IPS-18c (cell line): ENCODE measurements around the gene DNAJC5.
"Not testable (repeated sequence)": the region's sequence is repeated elsewhere in the genome, so short reads cannot be mapped to it uniquely, and the experiment has no call there.

Experiments
- H3K4me3 ChIP-seq: 2 replicates; pipeline ENCODE4 v1.7.0; 2013; ENCODE audit warnings: low read depth, mild to moderate bottlenecking, low read length, moderate library complexity; ENCODE audit not compliant: insufficient read depth
- H3K9me3 ChIP-seq: one replicate; pipeline ENCODE4 v1.6.1; 2013; ENCODE audit warnings: mild to moderate bottlenecking, low read length, moderate library complexity; ENCODE audit not compliant: control insufficient read depth, insufficient read depth

The DNAJC5 gene

GRCh38 chr20:63892402-63892801 lies 2.5 kb upstream of the DNAJC5 start:
- H3K4me3 ChIP-seq, result no peak overlapping the region
- H3K9me3 ChIP-seq, result no peaks in the 10 kb centered on the region

GRCh38 chr20:63893999-63894357 lies 948 bp upstream of the DNAJC5 start:
- Histone ChIP-seq H3K9me3 (peaks cover 2% of the 10 kb centered on the region), H3K4me3 (peak overlapping the region; percentile 73)

- H3K4me3 ChIP-seq, result peak overlapping the region; percentile 54
- H3K9me3 ChIP-seq, result peaks cover 2% of the 10 kb centered on the region
Observed at GRCh38 chr20:63895202-63895951, 451 bp downstream of the DNAJC5 start.

- H3K4me3 ChIP-seq, result peak overlapping the region; percentile 54; the same call in 1 of the 2 replicates
- H3K9me3 ChIP-seq, result peaks cover 2% of the 10 kb centered on the region
Observed at GRCh38 chr20:63895952-63896263, 982 bp downstream of the DNAJC5 start.

- peak overlapping the region; percentile 38 for H3K4me3 ChIP-seq
- H3K9me3 ChIP-seq, result peaks cover 2% of the 10 kb centered on the region
Observed at GRCh38 chr20:63896264-63897105, 1.6 kb downstream of the DNAJC5 start.

GRCh38 chr20:63897978-63898561 lies 3.1 kb downstream of the DNAJC5 start:
- peaks cover 2% of the 10 kb centered on the region for H3K9me3 ChIP-seq
- H3K4me3 ChIP-seq, result no peak overlapping the region

GRCh38 chr20:63898882-63899558 lies 4.1 kb downstream of the DNAJC5 start:
- peaks cover 2% of the 10 kb centered on the region for H3K9me3 ChIP-seq
- no peak overlapping the region for H3K4me3 ChIP-seq

GRCh38 chr20:63900413-63900812 lies 5.5 kb downstream of the DNAJC5 start:
- no peak overlapping the region for H3K4me3 ChIP-seq

GRCh38 chr20:63903796-63904561 lies 9.1 kb downstream of the DNAJC5 start:
- Histone ChIP-seq H3K4me3 (no peak overlapping the region), H3K9me3 (peaks cover under 1% of the 10 kb centered on the region)

More at GRCh38 chr20:63900413-63900812, 5.5 kb downstream of the DNAJC5 start:
- H3K9me3 ChIP-seq, result peaks cover 2% of the 10 kb centered on the region

GRCh38 chr20:63908008-63908682 lies 13.2 kb downstream of the DNAJC5 start:
- Histone ChIP-seq H3K4me3 (no peak overlapping the region), H3K9me3 (peaks cover 4% of the 10 kb centered on the region)

- Histone ChIP-seq H3K9me3 (peaks cover 4% of the 10 kb centered on the region), H3K4me3 (no peak overlapping the region)
Observed at GRCh38 chr20:63911176-63911575, 16.2 kb downstream of the DNAJC5 start.

- Histone ChIP-seq H3K9me3 (peaks cover 4% of the 10 kb centered on the region), H3K4me3 (no peak overlapping the region)
Observed at GRCh38 chr20:63913768-63914167, 18.8 kb downstream of the DNAJC5 start.

GRCh38 chr20:63915471-63915870 lies 20.5 kb downstream of the DNAJC5 start:
- Histone ChIP-seq H3K9me3 (no peaks in the 10 kb centered on the region), H3K4me3 (no peak overlapping the region)

- not testable (repeated sequence) for H3K4me3 ChIP-seq, H3K9me3 ChIP-seq
Observed at GRCh38 chr20:63916371-63916939, 21.5 kb downstream of the DNAJC5 start.

GRCh38 chr20:63917811-63918210 lies 22.9 kb downstream of the DNAJC5 start:
- H3K9me3 ChIP-seq, result no peaks in the 10 kb centered on the region

GRCh38 chr20:63919130-63919529 lies 24.2 kb downstream of the DNAJC5 start:
- Histone ChIP-seq H3K4me3 (no peak overlapping the region), H3K9me3 (no peaks in the 10 kb centered on the region)

More at GRCh38 chr20:63917811-63918210, 22.9 kb downstream of the DNAJC5 start:
- no peak overlapping the region for H3K4me3 ChIP-seq
